Measurements from ENCODE around the gene SOCS7.

The SOCS7 gene

DNA sequence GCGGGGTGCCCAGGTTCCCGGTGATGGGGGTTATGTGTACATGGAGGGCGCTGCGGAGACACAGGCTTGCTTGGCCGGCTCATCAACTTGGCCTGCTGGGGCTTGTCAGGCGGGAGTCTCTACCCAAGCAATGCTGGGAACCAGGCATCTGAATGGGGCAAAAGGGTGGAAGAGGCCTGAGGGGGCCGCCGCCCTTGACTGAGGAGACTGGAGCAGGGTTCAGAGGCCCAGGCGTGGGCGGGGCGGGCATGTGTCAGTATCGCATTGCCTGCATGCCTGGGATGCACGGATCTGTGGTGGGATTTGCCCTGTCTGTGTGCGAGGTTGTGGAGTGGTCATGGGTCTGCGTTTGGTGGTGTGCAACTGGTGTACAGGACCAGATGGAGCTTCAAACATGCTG lies 97.7 kb downstream of the SOCS7 start:
- TF ChIP-seq, protein P1, sequence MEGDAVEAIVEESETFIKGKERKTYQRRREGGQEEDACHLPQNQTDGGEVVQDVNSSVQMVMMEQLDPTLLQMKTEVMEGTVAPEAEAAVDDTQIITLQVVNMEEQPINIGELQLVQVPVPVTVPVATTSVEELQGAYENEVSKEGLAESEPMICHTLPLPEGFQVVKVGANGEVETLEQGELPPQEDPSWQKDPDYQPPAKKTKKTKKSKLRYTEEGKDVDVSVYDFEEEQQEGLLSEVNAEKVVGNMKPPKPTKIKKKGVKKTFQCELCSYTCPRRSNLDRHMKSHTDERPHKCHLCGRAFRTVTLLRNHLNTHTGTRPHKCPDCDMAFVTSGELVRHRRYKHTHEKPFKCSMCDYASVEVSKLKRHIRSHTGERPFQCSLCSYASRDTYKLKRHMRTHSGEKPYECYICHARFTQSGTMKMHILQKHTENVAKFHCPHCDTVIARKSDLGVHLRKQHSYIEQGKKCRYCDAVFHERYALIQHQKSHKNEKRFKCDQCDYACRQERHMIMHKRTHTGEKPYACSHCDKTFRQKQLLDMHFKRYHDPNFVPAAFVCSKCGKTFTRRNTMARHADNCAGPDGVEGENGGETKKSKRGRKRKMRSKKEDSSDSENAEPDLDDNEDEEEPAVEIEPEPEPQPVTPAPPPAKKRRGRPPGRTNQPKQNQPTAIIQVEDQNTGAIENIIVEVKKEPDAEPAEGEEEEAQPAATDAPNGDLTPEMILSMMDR (IDR thresholded peaks at IDR 0.05; ENCODE audit: borderline replicate concordance, control extremely low read depth, extremely low read depth, insufficient read depth, missing control alignments): no peak
- in situ Hi-C loops (cut with MboI; ENCODE audit: low sequenced_read_pairs, unreplicated experiment): no loop called here
- DNase-seq (ENCODE audit: low spot score): no peak

DNA sequence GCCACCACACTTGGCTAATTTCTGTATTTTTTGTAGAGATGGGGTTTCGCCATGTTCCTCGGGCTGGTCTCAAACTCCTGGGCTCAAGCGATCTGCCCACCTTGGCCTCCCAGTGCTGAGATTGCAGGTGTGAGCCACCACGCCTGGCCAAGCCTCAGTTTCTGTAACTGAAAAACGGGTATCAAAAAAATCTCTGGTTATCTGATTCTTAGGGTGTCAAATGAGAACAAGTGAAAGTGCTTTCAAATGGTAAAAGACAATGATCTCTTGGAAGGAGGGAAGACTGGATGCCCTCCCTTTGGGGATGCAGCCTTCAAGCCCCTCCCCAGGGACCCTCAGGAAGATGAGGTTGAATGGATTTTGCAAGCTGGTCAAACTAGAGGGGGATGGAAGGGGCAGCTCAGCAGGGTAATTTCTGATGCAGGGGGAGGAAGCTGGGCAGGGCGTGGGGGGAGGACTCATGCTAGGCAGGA lies 98.9 kb downstream of the SOCS7 start:
- in situ Hi-C loops (cut with MboI; ENCODE audit: low sequenced_read_pairs, unreplicated experiment): no loop called here
- no peak for DNase-seq (ENCODE audit: low spot score)
- TF ChIP-seq, protein P1 (IDR thresholded peaks at IDR 0.05; ENCODE audit: borderline replicate concordance, control extremely low read depth, extremely low read depth, insufficient read depth, missing control alignments): no peak

DNA sequence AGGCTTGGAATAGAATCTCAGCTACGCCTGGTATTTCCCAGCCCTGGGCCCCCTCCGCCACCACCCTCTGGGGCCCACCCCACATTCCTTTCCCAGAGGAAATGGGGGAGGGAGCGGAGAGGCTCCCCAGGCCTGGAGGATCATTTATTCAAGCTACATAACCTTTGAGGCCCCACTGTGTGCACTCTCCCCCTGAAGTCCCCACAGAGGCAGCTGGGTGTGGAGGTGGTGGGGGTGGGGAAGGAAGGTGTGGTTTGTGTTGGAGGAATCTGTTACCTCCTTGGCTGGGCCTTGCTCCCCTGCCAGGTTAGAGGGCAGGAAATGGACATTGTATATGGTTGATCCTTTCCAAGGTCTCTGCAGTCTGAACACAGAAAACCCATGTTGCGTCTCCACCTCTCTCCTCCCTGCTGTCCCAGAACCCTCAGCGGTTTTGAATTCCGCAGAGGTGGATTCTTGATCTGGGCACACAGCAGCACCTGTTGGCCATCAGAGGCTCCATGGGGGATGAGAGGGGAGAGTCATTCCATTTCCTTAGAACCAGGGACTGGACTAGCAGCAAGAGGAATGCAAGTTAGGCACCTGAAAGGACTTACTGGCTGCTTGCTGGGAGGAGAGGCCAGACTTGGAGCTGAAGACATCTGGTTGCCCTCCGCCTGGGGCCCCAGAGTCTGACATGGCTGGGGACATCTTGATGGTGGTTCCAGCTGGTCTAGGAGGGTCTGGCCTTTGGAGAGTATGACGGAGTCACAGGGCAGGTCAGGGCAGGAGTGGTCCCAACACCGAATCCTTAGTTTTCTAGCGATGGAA lies 99.6 kb downstream of the SOCS7 start:
- DNase-seq (ENCODE audit: low spot score): no peak
- TF ChIP-seq, protein P1 (IDR thresholded peaks at IDR 0.05; ENCODE audit: borderline replicate concordance, control extremely low read depth, extremely low read depth, insufficient read depth, missing control alignments): no peak
- in situ Hi-C loops (cut with MboI; ENCODE audit: low sequenced_read_pairs, unreplicated experiment): no loop called here

DNA sequence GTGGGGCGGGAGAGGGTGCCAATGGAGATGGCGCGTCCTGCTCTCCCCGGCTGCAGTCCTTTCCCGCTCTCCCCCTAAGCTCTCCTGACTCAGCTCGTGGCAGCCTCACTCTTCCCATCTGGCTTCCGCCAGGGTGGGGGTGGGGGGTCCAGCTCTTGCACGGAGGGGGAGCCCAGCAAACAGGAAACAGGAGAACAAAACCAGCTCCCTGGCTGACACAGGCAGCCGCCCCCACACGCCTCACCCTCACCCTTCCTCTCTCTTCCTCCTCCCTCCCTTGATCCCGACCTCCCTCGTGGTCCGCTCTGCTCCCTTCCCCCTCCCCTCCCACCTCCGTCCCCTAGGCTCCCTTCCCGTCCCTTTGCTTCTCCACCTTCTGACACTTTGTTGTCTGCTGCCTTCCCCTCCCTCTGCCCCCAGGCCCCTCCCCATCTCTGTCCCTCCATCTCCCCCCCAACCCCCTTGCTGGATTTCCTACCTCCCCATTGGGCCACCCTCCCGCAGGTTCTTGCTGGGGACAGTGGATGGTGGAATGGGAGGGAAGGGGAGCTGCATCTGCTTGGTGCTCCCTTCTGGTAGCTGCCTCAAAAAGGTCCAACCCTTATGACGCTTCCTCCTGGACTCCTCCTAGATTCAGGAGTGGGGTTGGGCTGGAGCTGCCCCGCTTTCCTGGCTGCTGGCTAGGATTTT lies 100.3 kb downstream of the SOCS7 start:
- TF ChIP-seq, protein P1 (IDR thresholded peaks at IDR 0.05; ENCODE audit: borderline replicate concordance, control extremely low read depth, extremely low read depth, insufficient read depth, missing control alignments): no peak
- in situ Hi-C loops (cut with MboI; ENCODE audit: low sequenced_read_pairs, unreplicated experiment): no loop called here
- no peak for DNase-seq (ENCODE audit: low spot score)

DNA sequence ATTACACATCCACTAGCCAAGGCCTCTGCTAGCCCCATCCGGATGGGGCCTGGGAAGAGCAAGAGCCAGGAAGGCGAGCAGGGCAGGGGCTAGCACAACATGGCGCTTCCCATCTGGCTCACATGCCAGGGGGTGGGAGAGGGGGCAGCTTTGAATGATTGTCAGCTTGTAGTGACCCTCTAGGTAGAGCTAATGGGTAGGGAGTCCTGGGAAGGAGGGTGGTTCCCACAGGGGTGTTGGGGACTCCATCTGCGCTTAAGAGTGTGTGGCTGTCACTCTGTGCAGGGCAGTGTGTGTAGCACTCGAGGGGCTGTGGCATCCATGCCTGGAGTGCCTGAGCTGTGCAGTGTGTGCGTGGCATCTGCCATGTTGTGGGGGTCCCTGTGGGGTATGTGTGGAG lies 101.1 kb downstream of the SOCS7 start:
- no peak for DNase-seq (ENCODE audit: low spot score)
- TF ChIP-seq, protein P1 (IDR thresholded peaks at IDR 0.05; ENCODE audit: borderline replicate concordance, control extremely low read depth, extremely low read depth, insufficient read depth, missing control alignments): no peak
- in situ Hi-C loops (cut with MboI; ENCODE audit: low sequenced_read_pairs, unreplicated experiment): no loop called here

DNA sequence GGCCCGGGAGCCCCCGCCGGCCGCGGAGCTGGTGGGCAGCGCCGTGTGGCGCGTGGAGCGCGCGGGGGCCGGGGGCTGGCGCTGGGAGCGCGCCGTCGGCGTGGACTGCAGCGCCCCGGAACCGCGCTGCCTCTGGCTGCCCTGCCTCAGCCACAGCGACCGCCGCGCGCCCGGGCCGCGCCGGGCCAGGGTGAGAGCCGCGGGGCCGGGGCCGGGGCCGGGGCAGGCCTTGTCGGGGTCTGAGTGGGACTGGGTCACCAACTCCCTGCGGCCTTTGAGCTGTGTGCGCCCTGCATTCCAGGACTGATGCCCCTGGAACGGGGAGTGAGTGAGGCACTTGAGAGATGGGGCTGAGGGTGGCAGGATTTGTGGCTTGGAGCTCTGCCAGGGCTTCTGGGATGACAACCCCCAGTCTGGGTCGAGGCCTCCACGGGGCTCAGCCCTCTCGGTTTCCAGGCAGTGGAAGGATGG lies 102.3 kb downstream of the SOCS7 start:
- in situ Hi-C loops (cut with MboI; ENCODE audit: low sequenced_read_pairs, unreplicated experiment): no loop called here
- DNase-seq (ENCODE audit: low spot score): no peak
- TF ChIP-seq, protein P1 (IDR thresholded peaks at IDR 0.05; ENCODE audit: borderline replicate concordance, control extremely low read depth, extremely low read depth, insufficient read depth, missing control alignments): no peak

Measured in GM13976 (cell line).